MG63 (cell line): ENCODE measurements around the gene MEF2D. TPM values are rescaled to one million over a fixed set of nuclear protein-coding genes. Genes with fewer than 3 reads are reported as not detected.

Experiments used
- DNase-seq: peaks from one replicate; pipeline ENCODE4 v3.0.0-alpha.2; 2020
- H3K27me3 ChIP-seq: fragments of 250-450 bp; sonication (Bioruptor Pico); 2 replicates; pipeline ENCODE4 v1.5.1; 2020; ENCODE audit warnings: mild to moderate bottlenecking, moderate library complexity
- H3K36me3 ChIP-seq: fragments of 250-450 bp; sonication (Bioruptor Pico); 2 replicates; pipeline ENCODE4 v1.5.1; 2020; ENCODE audit warnings: mild to moderate bottlenecking, moderate library complexity
- H3K4me3 ChIP-seq: fragments of 250-450 bp; sonication (Bioruptor Pico); 2 replicates; pipeline ENCODE4 v1.5.1; 2020; ENCODE audit warnings: mild to moderate bottlenecking, moderate library complexity
- H3K9me3 ChIP-seq: fragments of 250-450 bp; sonication (Bioruptor Pico); 2 replicates; pipeline ENCODE4 v1.5.1; 2020; ENCODE audit warnings: mild to moderate bottlenecking, moderate library complexity
- total RNA-seq: library from RNA; depleted of rRNA; stranded (reverse); fragments of >200 nt; shearing (Covaris generic); gene quantifications from 2 replicates; pipeline ENCODE4 v1.2.3, GENCODE V29; 2014; ENCODE audit warnings: low replicate concordance

MEF2D gene
- total RNA-seq, 1 experiment from 2014 or later: 11.7 TPM

- Histone ChIP-seq H3K9me3 (no peaks in the 10 kb centered on the region), H3K27me3 (no peaks in the 10 kb centered on the region)
Observed at GRCh38 chr1:156484480-156485058, 16.0 kb downstream of the MEF2D start.

GRCh38 chr1:156483397-156483796 lies 17.2 kb downstream of the MEF2D start:
- DNase-seq: no peak
- Histone ChIP-seq H3K4me3 (no peak overlapping the region), H3K9me3 (no peaks in the 10 kb centered on the region), H3K36me3 (peaks cover 50% of the 10 kb centered on the region), H3K27me3 (no peaks in the 10 kb centered on the region)

More at GRCh38 chr1:156484480-156485058, 16.0 kb downstream of the MEF2D start:
- Histone ChIP-seq H3K4me3 (no peak overlapping the region), H3K36me3 (peaks cover 39% of the 10 kb centered on the region)
- no peak for DNase-seq

GRCh38 chr1:156482276-156482675 lies 18.3 kb downstream of the MEF2D start:
- no peak overlapping the region for H3K4me3 ChIP-seq
- H3K27me3 ChIP-seq: no peaks in the 10 kb centered on the region
- no peaks in the 10 kb centered on the region for H3K9me3 ChIP-seq
- H3K36me3 ChIP-seq: peaks cover 60% of the 10 kb centered on the region
- DNase-seq: no peak

GRCh38 chr1:156481527-156481926 lies 19.0 kb downstream of the MEF2D start:
- Histone ChIP-seq H3K4me3 (no peak overlapping the region), H3K9me3 (no peaks in the 10 kb centered on the region), H3K36me3 (peaks cover 65% of the 10 kb centered on the region), H3K27me3 (no peaks in the 10 kb centered on the region)
- DNase-seq: no peak

GRCh38 chr1:156480411-156481192 lies 20.0 kb downstream of the MEF2D start:
- Histone ChIP-seq H3K36me3 (peaks cover 75% of the 10 kb centered on the region), H3K4me3 (no peak overlapping the region), H3K27me3 (no peaks in the 10 kb centered on the region), H3K9me3 (no peaks in the 10 kb centered on the region)
- DNase-seq: no peak

GRCh38 chr1:156480016-156480370 lies 20.6 kb downstream of the MEF2D start:
- H3K4me3 ChIP-seq: no peak overlapping the region
- DNase-seq: no peak
- peaks cover 81% of the 10 kb centered on the region for H3K36me3 ChIP-seq
- no peaks in the 10 kb centered on the region for H3K27me3 ChIP-seq
- H3K9me3 ChIP-seq: no peaks in the 10 kb centered on the region

- Histone ChIP-seq H3K4me3 (no peak overlapping the region), H3K27me3 (no peaks in the 10 kb centered on the region), H3K9me3 (no peaks in the 10 kb centered on the region), H3K36me3 (peaks cover 85% of the 10 kb centered on the region)
- no peak for DNase-seq
Observed at GRCh38 chr1:156479093-156480015, 21.2 kb downstream of the MEF2D start.

- H3K27me3 ChIP-seq: no peaks in the 10 kb centered on the region
- peaks cover 94% of the 10 kb centered on the region for H3K36me3 ChIP-seq
- no peaks in the 10 kb centered on the region for H3K9me3 ChIP-seq
- no peak overlapping the region for H3K4me3 ChIP-seq
- no peak for DNase-seq
Observed at GRCh38 chr1:156478250-156478627, 22.3 kb downstream of the MEF2D start.

GRCh38 chr1:156477526-156478249 lies 22.9 kb downstream of the MEF2D start:
- no peak for DNase-seq
- Histone ChIP-seq H3K4me3 (no peak overlapping the region), H3K27me3 (no peaks in the 10 kb centered on the region), H3K36me3 (peaks cover 92% of the 10 kb centered on the region), H3K9me3 (no peaks in the 10 kb centered on the region)

- no peaks in the 10 kb centered on the region for H3K27me3 ChIP-seq
- peak; percentile 97 for DNase-seq
- H3K4me3 ChIP-seq: no peak overlapping the region
- H3K36me3 ChIP-seq: peaks cover 88% of the 10 kb centered on the region
- H3K9me3 ChIP-seq: no peaks in the 10 kb centered on the region
Observed at GRCh38 chr1:156476501-156477298, 23.9 kb downstream of the MEF2D start.

GRCh38 chr1:156475568-156476500 lies 24.7 kb downstream of the MEF2D start:
- peak; percentile 85 for DNase-seq

GRCh38 chr1:156474966-156475365 lies 25.6 kb downstream of the MEF2D start:
- peaks cover 82% of the 10 kb centered on the region for H3K36me3 ChIP-seq
- H3K9me3 ChIP-seq: no peaks in the 10 kb centered on the region
- no peak for DNase-seq
- no peaks in the 10 kb centered on the region for H3K27me3 ChIP-seq
- no peak overlapping the region for H3K4me3 ChIP-seq

More at GRCh38 chr1:156475568-156476500, 24.7 kb downstream of the MEF2D start:
- H3K27me3 ChIP-seq: no peaks in the 10 kb centered on the region
- no peaks in the 10 kb centered on the region for H3K9me3 ChIP-seq
- peaks cover 88% of the 10 kb centered on the region for H3K36me3 ChIP-seq
- H3K4me3 ChIP-seq: no peak overlapping the region

- no peak for DNase-seq
- Histone ChIP-seq H3K4me3 (no peak overlapping the region), H3K27me3 (no peaks in the 10 kb centered on the region), H3K36me3 (peaks cover 79% of the 10 kb centered on the region), H3K9me3 (no peaks in the 10 kb centered on the region)
Observed at GRCh38 chr1:156471496-156472490, 28.8 kb downstream of the MEF2D start.

- H3K36me3 ChIP-seq: peaks cover 66% of the 10 kb centered on the region
- no peaks in the 10 kb centered on the region for H3K9me3 ChIP-seq
- H3K27me3 ChIP-seq: no peaks in the 10 kb centered on the region
- H3K4me3 ChIP-seq: no peak overlapping the region
- no peak for DNase-seq
Observed at GRCh38 chr1:156470473-156470872, 30.1 kb downstream of the MEF2D start.
